ENCODE measurements around the gene PROK1.

- no peak for TF ChIP-seq POLR2A (IDR thresholded peaks at IDR 0.05)
- TF ChIP-seq CTCF (IDR thresholded peaks at IDR 0.05): no peak
- no peak for TF ChIP-seq POLR2AphosphoS5 (IDR thresholded peaks at IDR 0.05)
- TF ChIP-seq EP300 (IDR thresholded peaks at IDR 0.05): no peak
Measured at GRCh38 chr1:110462093-110462492, 11.1 kb downstream of the PROK1 start.

Measured in suprapubic skin (tissue), 4 donors.